ENCODE data around the gene SNRK. TPM values are rescaled to one million over a fixed set of nuclear protein-coding genes. Genes with fewer than 3 reads are reported as not detected.

SNRK gene
- total RNA-seq, 1 donor from 2014 or later = 29.7 TPM

- H3K27me3 ChIP-seq (ENCODE audit: control insufficient read depth, insufficient read depth, low read length) = no peaks in the 10 kb centered on the region
- no peaks in the 10 kb centered on the region for H3K36me3 ChIP-seq (ENCODE audit: control insufficient read depth, insufficient read depth, low read length)
- FAIRE-seq = no peak
- TF ChIP-seq CTCF (IDR thresholded peaks at IDR 0.05; ENCODE audit: insufficient read depth, low read length, severe bottlenecking) = no peak
- no peak overlapping the region for H3K4me3 ChIP-seq (ENCODE audit: low read depth, low read length)
- DNase-seq (ENCODE audit: low read depth) = no peak
Measured at GRCh38 chr3:43298292-43298691, 12.0 kb downstream of the SNRK start.

DNA sequence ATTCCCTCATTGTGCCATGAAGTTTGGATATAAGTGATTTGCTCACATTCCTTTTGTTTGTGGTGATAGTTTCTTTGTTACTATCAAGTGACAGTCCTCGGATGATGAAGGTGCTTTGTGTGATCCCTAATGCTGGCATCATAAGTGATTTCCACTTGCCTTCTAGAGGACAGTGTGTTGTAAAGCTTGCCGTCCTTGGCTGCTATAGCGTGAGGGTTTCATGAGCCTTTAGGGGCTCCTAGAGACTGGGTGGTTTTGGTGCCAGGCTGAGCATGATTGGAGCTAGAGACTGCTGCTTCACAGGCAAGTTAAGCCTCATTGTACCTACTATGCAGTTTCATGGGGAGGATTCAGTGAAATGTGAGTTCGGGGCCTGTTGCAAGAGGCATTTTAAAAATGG lies 12.4 kb downstream of the SNRK start:
- no peak overlapping the region for H3K4me3 ChIP-seq (ENCODE audit: low read depth, low read length)
- no peak for TF ChIP-seq CTCF (IDR thresholded peaks at IDR 0.05; ENCODE audit: insufficient read depth, low read length, severe bottlenecking)
- DNase-seq (ENCODE audit: low read depth) (no peak), FAIRE-seq (no peak)
- H3K36me3 ChIP-seq (ENCODE audit: control insufficient read depth, insufficient read depth, low read length) = no peaks in the 10 kb centered on the region
- H3K27me3 ChIP-seq (ENCODE audit: control insufficient read depth, insufficient read depth, low read length) = no peaks in the 10 kb centered on the region

DNA sequence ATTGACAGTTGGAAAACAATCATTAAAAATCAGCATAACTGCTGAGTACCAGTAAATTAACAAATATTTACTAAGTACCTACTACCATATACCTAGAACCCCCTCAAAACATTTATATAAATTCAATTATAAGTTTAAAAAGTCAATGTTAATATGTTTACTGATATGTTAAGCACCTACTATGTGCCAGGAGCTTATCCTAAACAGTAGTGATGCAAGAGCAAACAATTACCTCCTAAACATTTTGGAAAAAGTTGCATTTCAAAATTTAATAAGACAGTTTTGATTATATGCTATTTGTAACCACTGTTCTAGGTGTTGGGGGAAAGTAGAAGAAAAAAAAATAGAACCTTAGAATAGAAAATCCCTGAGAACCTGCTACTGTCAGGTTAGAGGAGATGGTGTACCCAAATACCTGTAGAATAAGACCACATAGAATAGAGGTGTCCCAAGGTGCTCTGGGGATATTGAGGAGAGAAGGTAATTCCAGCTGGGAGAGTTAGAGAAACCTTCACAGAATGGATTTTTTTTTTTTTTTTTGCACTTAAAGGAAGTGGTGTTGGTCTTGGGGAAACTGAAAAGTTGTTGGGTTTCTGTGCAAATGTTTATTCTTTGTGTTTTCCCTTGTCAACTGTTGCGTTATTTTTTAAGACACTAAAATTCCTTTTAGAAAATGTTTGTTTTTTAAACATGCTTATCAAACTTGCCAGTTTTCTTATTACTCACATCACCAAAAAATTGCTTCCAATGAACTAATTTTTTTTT lies 16.0 kb downstream of the SNRK start:
- DNase-seq (ENCODE audit: low read depth) = no peak
- no peak for FAIRE-seq
- no peaks in the 10 kb centered on the region for H3K36me3 ChIP-seq (ENCODE audit: control insufficient read depth, insufficient read depth, low read length)
- no peak for TF ChIP-seq CTCF (IDR thresholded peaks at IDR 0.05; ENCODE audit: insufficient read depth, low read length, severe bottlenecking)
- no peaks in the 10 kb centered on the region for H3K27me3 ChIP-seq (ENCODE audit: control insufficient read depth, insufficient read depth, low read length)
- no peak overlapping the region for H3K4me3 ChIP-seq (ENCODE audit: low read depth, low read length)

DNA sequence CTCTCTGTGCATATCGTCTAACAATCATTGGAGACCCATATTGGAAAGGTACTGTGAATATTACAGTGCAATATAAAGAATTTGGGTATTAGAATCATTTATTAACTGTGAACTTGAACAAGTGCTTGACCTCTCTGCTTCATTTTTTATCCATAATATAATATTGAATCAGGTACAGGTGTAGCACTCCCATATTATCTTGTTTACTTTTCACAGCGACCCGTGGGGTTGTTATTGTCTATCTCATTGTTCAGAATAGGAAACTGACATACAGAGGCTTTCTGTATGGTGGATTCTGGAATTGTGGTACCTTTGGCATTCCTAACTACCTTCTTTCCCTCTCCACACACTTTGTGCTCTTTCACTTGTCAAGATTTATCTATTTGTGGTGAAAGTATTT lies 17.8 kb downstream of the SNRK start:
- H3K36me3 ChIP-seq (ENCODE audit: control insufficient read depth, insufficient read depth, low read length) = no peaks in the 10 kb centered on the region
- no peak overlapping the region for H3K4me3 ChIP-seq (ENCODE audit: low read depth, low read length)
- no peak for DNase-seq (ENCODE audit: low read depth)
- no peak for FAIRE-seq
- no peaks in the 10 kb centered on the region for H3K27me3 ChIP-seq (ENCODE audit: control insufficient read depth, insufficient read depth, low read length)
- TF ChIP-seq CTCF (IDR thresholded peaks at IDR 0.05; ENCODE audit: insufficient read depth, low read length, severe bottlenecking) = no peak

GRCh38 chr3:43307226-43307625 lies 20.9 kb downstream of the SNRK start:
- peaks cover 1% of the 10 kb centered on the region for H3K36me3 ChIP-seq (ENCODE audit: control insufficient read depth, insufficient read depth, low read length)

More at GRCh38 chr3:43307226-43307625, 20.9 kb downstream of the SNRK start:
- H3K27me3 ChIP-seq (ENCODE audit: control insufficient read depth, insufficient read depth, low read length) = no peaks in the 10 kb centered on the region
- H3K4me3 ChIP-seq (ENCODE audit: low read depth, low read length) = no peak overlapping the region
- no peak for TF ChIP-seq CTCF (IDR thresholded peaks at IDR 0.05; ENCODE audit: insufficient read depth, low read length, severe bottlenecking)
- FAIRE-seq = no peak
- no peak for DNase-seq (ENCODE audit: low read depth)

Measured in bronchial epithelial cell (primary cell).